MM.1S (cell line): ENCODE results near the gene SH3BP5L.

Experiments
- EZH2 ChIP-seq: fragments of 300-600 bp; sonication (generic); optimal IDR thresholded peaks from 2 replicates; pipeline ENCODE3; 2017; ENCODE audit warnings: low read depth, mild to moderate bottlenecking, antibody characterized with exemption, low read length, mixed read lengths
- TF ChIP-seq, protein P1 (sequence below): fragments of 300-600 bp; sonication (generic); IDR thresholded peaks from 2 replicates; pipeline ENCODE4 v1.5.1; 2016; ENCODE audit warnings: antibody characterized with exemption, low read length, mixed read lengths

DNA sequence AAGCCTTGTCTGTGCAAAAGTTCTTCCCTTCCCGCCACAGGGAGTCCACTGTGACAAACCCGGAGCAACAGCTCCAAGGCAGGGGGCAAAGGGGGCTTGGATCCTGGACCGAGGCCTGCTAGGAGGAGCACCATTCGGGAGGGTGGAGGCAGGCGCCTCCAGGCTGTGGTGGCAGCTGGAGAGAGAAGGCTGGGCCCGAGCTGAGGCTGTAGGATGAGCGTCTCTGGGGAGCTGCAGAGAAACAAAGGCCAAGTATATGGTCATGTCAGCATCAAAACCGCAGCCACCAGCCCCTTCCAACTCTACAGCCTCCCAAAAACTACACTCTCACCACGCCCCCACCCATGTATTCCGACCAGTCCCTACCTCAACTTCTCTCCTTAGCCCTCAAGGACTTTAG lies 579 bp downstream of the SH3BP5L start:
- no peak for TF ChIP-seq EZH2
- TF ChIP-seq, protein P1, sequence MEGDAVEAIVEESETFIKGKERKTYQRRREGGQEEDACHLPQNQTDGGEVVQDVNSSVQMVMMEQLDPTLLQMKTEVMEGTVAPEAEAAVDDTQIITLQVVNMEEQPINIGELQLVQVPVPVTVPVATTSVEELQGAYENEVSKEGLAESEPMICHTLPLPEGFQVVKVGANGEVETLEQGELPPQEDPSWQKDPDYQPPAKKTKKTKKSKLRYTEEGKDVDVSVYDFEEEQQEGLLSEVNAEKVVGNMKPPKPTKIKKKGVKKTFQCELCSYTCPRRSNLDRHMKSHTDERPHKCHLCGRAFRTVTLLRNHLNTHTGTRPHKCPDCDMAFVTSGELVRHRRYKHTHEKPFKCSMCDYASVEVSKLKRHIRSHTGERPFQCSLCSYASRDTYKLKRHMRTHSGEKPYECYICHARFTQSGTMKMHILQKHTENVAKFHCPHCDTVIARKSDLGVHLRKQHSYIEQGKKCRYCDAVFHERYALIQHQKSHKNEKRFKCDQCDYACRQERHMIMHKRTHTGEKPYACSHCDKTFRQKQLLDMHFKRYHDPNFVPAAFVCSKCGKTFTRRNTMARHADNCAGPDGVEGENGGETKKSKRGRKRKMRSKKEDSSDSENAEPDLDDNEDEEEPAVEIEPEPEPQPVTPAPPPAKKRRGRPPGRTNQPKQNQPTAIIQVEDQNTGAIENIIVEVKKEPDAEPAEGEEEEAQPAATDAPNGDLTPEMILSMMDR = no peak
